Central memory CD8-positive, alpha-beta T cell (primary cell): ENCODE measurements around the gene LDLRAP1.

Source experiments
- ATAC-seq: fragments of 150-1000 bp; cut with Tn5 transposase; replicated peaks from 2 replicates; pipeline ENCODE4 v1.10.0; 2022; ENCODE audit warnings: mild to moderate bottlenecking, moderate FRiP score, moderate number of reproducible peaks; ENCODE audit not compliant: poor library complexity, severe bottlenecking; ENCODE audit errors: extremely low read depth
- DNase-seq, 2 donors: peaks; one replicate each; pipeline ENCODE4 v3.0.0; 2021; ENCODE audit warnings: low spot score in 2 of 2
- H3K27ac Mint-ChIP-seq: one replicate; pipeline ENCODE4 v1.8.0; 2022; ENCODE audit warnings: low read depth, mild to moderate bottlenecking, moderate library complexity, mixed read lengths
- H3K27me3 Mint-ChIP-seq: one replicate; pipeline ENCODE4 v1.8.0; 2022; ENCODE audit warnings: mixed read lengths
- H3K36me3 Mint-ChIP-seq: one replicate; pipeline ENCODE4 v1.8.0; 2022; ENCODE audit warnings: mild to moderate bottlenecking, moderate library complexity, mixed read lengths; ENCODE audit not compliant: insufficient read depth
- H3K4me1 Mint-ChIP-seq: one replicate; pipeline ENCODE4 v1.8.0; 2022; ENCODE audit warnings: mixed read lengths
- H3K4me3 Mint-ChIP-seq: one replicate; pipeline ENCODE4 v1.8.0; 2022; ENCODE audit warnings: mild to moderate bottlenecking, moderate library complexity, mixed read lengths
- H3K9me3 Mint-ChIP-seq: one replicate; pipeline ENCODE4 v1.8.0; 2022; ENCODE audit warnings: mixed read lengths

Gene LDLRAP1

DNA sequence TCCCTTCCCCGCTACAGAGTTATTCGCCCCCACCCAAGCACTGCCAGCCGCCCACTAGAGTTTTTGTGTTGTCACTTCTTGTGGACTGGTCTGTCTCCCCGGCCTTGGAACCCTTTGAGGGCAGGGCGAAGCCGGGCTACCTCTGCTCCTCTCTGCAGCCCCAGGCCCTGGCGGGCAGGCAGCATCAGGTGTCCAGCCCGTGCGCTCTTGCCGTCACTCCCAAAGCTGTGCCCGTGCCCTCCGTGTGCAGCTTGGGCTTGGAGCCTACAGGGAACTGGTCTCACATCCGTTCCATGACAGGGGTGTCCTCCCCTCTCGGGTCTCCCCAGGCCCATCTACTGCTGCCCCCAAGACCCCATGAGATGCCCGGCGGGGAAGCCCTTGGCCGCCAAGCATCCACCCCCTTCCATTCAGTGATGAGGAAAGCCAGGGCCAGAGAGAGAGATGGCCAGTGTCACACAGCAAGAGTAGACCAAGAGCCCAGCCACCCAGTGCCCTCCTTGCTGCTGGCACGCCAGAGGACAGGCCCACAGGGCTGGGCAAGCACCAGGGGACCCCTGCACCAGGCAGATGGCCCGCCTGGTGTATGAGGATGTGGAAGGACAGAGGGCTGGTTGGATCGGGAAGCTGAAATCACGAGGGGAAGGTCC is 15.3 kb upstream of the LDLRAP1 start:
- no peaks in the 10 kb centered on the region for H3K4me1 Mint-ChIP-seq
- H3K9me3 Mint-ChIP-seq, result peaks cover 4% of the 10 kb centered on the region
- no peak overlapping the region for H3K27ac Mint-ChIP-seq
- no peaks in the 10 kb centered on the region for H3K27me3 Mint-ChIP-seq
- DNase-seq, result no peak
- H3K36me3 Mint-ChIP-seq, result no peaks in the 10 kb centered on the region
- no peak overlapping the region for H3K4me3 Mint-ChIP-seq
- ATAC-seq, result no peak

GRCh38 chr1:25528881-25529517 is 14.4 kb upstream of the LDLRAP1 start:
- Mint-ChIP-seq H3K9me3 (peaks cover 4% of the 10 kb centered on the region), H3K27ac (no peak overlapping the region), H3K27me3 (no peaks in the 10 kb centered on the region), H3K36me3 (no peaks in the 10 kb centered on the region), H3K4me1 (no peaks in the 10 kb centered on the region), H3K4me3 (no peak overlapping the region)
- DNase-seq (no peak), ATAC-seq (no peak)

- DNase-seq (no peak), ATAC-seq (no peak)
- no peak overlapping the region for H3K4me3 Mint-ChIP-seq
- H3K4me1 Mint-ChIP-seq, result no peaks in the 10 kb centered on the region
- no peaks in the 10 kb centered on the region for H3K27me3 Mint-ChIP-seq
- no peaks in the 10 kb centered on the region for H3K36me3 Mint-ChIP-seq
- H3K27ac Mint-ChIP-seq, result no peak overlapping the region
- peaks cover 4% of the 10 kb centered on the region for H3K9me3 Mint-ChIP-seq
Measured at GRCh38 chr1:25529518-25530185, 13.8 kb upstream of the LDLRAP1 start.

DNA sequence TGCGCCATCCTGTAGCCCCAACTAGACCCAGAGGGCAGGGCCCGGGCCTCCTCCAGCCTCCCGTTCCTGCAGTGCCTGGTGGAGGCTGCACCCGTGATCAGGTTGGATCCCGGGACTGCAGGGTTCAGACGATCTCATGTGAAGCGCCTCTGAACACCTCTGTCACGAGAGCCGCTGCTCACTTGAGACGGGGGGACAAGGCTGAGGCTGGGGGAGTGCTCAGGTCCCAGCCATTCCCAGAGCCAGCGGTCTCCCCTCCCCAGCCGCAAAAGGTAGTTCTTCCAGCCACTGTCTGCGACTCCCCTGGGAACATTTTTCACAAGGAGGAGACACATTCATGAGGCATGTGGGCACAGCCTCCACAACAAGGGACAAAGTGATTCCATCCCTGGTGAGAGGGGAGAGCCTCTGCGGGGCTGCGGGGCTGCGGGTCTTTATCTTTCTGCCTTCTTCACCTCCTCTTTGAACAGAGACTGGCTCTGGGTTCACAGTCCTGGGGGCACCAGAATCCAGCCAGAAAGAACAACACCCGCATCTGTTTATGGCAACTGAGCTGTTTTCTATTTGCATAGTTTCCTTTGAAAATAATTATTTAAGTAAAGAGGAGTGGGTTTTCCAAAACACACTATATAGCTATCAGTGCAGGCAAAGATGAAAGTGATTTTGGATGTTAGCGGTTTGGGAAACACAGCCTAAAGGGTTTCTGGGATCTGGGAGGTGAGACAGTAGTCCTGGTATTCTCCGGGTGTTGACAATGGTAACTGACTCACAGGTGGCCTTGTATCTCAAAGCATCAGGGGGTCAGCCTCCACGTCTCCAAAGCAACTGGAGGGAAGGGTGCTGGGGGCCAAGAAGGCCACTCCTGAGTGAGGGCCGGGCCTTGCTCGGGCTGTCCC is 13.0 kb upstream of the LDLRAP1 start:
- Mint-ChIP-seq H3K27me3 (no peaks in the 10 kb centered on the region), H3K9me3 (peaks cover 1% of the 10 kb centered on the region), H3K27ac (no peak overlapping the region), H3K36me3 (no peaks in the 10 kb centered on the region), H3K4me3 (no peak overlapping the region), H3K4me1 (no peaks in the 10 kb centered on the region)
- ATAC-seq (no peak), DNase-seq (no peak)

DNA sequence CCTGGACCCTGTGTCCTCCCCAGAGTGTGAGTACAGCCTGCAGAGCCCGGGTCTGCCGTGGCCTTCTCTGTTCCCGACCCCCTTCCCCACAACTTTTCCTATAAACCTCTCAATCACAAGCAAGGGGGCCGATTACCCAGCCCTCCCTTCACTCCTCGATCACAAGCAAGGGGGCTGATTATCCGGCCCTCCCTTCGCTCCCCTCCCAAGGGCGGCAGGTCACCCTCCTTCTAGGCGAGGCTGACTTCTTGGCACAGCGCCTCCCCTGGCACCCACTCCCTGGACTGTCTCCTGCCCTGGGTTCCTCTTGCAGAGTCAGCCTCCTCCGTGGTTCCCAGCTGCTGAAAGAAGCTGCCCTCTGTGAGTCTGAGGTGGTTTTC is 12.3 kb upstream of the LDLRAP1 start:
- H3K4me3 Mint-ChIP-seq, result no peak overlapping the region
- no peak overlapping the region for H3K27ac Mint-ChIP-seq
- H3K9me3 Mint-ChIP-seq, result no peaks in the 10 kb centered on the region
- no peaks in the 10 kb centered on the region for H3K36me3 Mint-ChIP-seq
- no peaks in the 10 kb centered on the region for H3K4me1 Mint-ChIP-seq
- DNase-seq, result no peak
- ATAC-seq, result no peak
- H3K27me3 Mint-ChIP-seq, result no peaks in the 10 kb centered on the region

- no peaks in the 10 kb centered on the region for H3K27me3 Mint-ChIP-seq
- H3K9me3 Mint-ChIP-seq, result no peaks in the 10 kb centered on the region
- H3K4me3 Mint-ChIP-seq, result no peak overlapping the region
Measured at GRCh38 chr1:25532970-25533369, 10.4 kb upstream of the LDLRAP1 start.

DNA sequence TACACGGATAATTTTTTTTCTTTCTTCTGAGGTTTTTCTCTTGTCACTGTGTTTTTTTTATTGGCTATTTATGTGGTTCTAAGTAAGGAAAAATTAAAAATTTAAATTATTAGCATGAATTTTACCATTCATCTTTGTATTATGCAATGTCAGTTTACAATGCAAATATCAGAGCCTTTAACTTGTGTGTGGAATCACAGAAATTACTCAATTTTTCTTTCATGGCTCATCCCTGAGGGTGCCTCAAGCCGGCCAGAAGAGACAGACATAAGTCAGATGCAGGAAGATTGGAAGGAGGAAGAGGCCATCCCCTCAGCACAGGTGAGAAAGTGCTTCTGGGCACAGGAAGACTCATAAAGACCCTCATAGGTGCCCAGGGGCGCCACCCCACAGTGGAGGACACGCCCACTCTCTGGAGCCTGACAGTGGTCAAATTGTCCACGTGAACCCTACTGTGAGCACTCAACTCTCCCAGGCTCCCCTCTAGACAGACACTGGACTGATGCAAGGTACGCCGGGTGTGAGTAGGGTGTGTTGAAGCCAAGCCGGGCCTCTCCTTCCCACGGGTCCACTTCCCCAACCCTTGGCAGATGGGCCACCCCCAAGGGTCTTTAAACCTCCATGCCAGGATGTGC is 9.5 kb upstream of the LDLRAP1 start:
- Mint-ChIP-seq H3K27ac (no peak overlapping the region), H3K27me3 (no peaks in the 10 kb centered on the region)
- ATAC-seq, result no peak

More at GRCh38 chr1:25532970-25533369, 10.4 kb upstream of the LDLRAP1 start:
- DNase-seq (no peak), ATAC-seq (no peak)
- Mint-ChIP-seq H3K27ac (no peak overlapping the region), H3K36me3 (no peaks in the 10 kb centered on the region), H3K4me1 (no peaks in the 10 kb centered on the region)

DNA sequence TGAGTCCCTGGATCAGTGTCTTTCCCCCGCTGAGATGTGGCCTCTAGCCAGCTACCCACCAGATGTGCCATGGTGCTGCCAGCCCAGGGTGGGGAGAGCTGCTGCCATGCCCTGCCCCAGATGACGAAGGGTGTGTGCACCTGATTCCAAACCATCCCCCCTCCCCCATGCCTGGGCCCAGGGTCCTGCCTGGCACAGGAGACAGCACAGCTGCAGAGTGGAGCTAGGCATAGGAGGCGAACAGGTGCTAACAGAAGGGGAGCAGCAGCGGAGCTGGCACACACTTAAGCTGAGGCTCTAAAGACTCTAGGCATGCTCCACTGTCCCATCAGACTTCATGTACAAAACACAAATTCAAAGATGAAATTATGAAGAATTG is 9.0 kb upstream of the LDLRAP1 start:
- H3K9me3 Mint-ChIP-seq, result no peaks in the 10 kb centered on the region
- no peaks in the 10 kb centered on the region for H3K27me3 Mint-ChIP-seq
- no peaks in the 10 kb centered on the region for H3K4me1 Mint-ChIP-seq
- no peaks in the 10 kb centered on the region for H3K36me3 Mint-ChIP-seq
- DNase-seq, result no peak
- no peak overlapping the region for H3K27ac Mint-ChIP-seq
- no peak for ATAC-seq
- H3K4me3 Mint-ChIP-seq, result no peak overlapping the region

More for the DNA sequence above, 9.5 kb upstream of the LDLRAP1 start:
- H3K36me3 Mint-ChIP-seq, result no peaks in the 10 kb centered on the region
- no peaks in the 10 kb centered on the region for H3K4me1 Mint-ChIP-seq
- DNase-seq, result no peak
- H3K4me3 Mint-ChIP-seq, result no peak overlapping the region
- H3K9me3 Mint-ChIP-seq, result no peaks in the 10 kb centered on the region

DNA sequence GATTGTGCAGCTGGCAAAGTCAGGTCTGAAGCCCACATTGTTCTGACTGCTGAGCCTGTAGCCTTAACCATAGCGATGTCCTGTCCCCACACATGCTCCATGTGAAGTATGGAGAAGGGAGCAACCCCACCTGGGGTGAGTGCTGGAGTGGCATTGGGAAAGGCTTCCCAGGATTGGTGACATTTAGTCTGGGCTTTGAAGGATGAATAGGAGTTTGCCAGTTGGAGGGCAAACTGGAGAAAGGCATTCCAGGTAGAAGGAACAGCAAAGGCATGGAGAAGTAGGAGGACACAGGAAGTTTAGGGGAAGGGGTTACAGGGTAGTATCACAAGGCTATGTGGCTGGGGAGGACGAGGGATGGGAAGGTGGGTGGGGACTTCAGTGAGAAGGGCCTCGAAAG is 7.3 kb upstream of the LDLRAP1 start:
- H3K27me3 Mint-ChIP-seq, result no peaks in the 10 kb centered on the region
- ATAC-seq (no peak), DNase-seq (no peak)
- H3K4me1 Mint-ChIP-seq, result no peaks in the 10 kb centered on the region
- H3K4me3 Mint-ChIP-seq, result no peak overlapping the region
- no peak overlapping the region for H3K27ac Mint-ChIP-seq
- H3K36me3 Mint-ChIP-seq, result no peaks in the 10 kb centered on the region
- no peaks in the 10 kb centered on the region for H3K9me3 Mint-ChIP-seq

DNA sequence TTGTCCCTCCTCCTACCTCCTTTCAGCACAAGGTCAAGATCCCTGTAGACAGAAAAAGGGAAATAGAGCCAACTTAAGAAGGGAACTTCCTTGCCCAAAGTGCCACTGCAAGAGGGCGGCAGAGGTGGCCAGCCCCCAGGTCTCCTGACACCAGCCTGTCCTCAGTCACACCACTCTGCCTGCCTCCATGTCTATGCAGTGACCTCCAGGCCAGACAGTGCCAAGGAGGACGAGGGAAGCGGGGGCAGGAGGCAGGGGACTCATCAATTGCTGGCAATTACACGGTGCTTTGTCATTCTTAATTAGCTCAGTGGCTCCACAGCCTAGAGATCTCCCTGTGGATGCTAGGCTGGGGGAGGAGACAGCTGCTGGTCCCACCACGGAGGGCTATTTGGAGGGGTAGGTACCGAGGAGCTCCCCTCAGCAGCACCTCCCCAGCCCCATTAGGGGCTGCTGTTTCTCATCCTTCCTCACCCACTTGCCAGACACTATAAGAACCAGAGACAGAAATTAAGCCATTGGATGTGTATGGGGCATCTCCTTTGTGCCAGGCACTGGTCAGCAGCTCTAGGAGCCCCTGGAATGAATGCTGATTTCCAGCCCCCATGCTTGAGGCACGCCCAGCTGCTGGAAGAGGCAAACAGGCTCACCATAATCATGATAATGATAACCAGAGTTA is 6.1 kb upstream of the LDLRAP1 start:
- Mint-ChIP-seq H3K27ac (no peak overlapping the region), H3K27me3 (no peaks in the 10 kb centered on the region), H3K9me3 (no peaks in the 10 kb centered on the region), H3K4me3 (no peak overlapping the region), H3K36me3 (no peaks in the 10 kb centered on the region), H3K4me1 (no peaks in the 10 kb centered on the region)
- ATAC-seq (no peak), DNase-seq (no peak)

GRCh38 chr1:25538191-25538767 is 5.1 kb upstream of the LDLRAP1 start:
- Mint-ChIP-seq H3K27me3 (no peaks in the 10 kb centered on the region), H3K27ac (no peak overlapping the region), H3K9me3 (no peaks in the 10 kb centered on the region), H3K4me1 (no peaks in the 10 kb centered on the region), H3K4me3 (no peak overlapping the region), H3K36me3 (no peaks in the 10 kb centered on the region)
- DNase-seq, result no peak
- ATAC-seq, result no peak
